GM23338 (cell line): ENCODE data around the gene NME3. TPM values are rescaled to one million over a fixed set of nuclear protein-coding genes. Genes with fewer than 3 reads are reported as not detected.

Experiments used
- ATAC-seq: fragments of 200-7000 bp; cut with Tn5 transposase; 3 replicates; pipeline ENCODE4 v1.9.1; 2020
- DNase-seq: peaks from one replicate; pipeline ENCODE4 v3.0.0-alpha.2; 2015; ENCODE audit warnings: low spot score
- H2AFZ ChIP-seq: fragments of 200-600 bp; sonication (generic); 2 replicates; pipeline ENCODE4 v1.8.0; 2016; ENCODE audit warnings: antibody characterized with exemption, mild to moderate bottlenecking, moderate library complexity
- H3F3A ChIP-seq: fragments of 200-600 bp; sonication (generic); replicated peaks from 2 replicates; pipeline ENCODE4 v1.8.0; 2017; ENCODE audit warnings: antibody characterized with exemption, mixed run types, low read depth
- H3K27ac ChIP-seq: fragments of 200-600 bp; sonication (generic); 2 replicates; pipeline ENCODE4 v1.6.1; 2016; ENCODE audit warnings: low read depth
- H3K27me3 ChIP-seq: fragments of 200-600 bp; sonication (generic); 2 replicates; pipeline ENCODE4 v1.8.0; 2016; ENCODE audit warnings: mild to moderate bottlenecking, mixed run types, moderate library complexity; ENCODE audit not compliant: insufficient read depth
- H3K36me3 ChIP-seq: fragments of 200-600 bp; sonication (generic); 2 replicates; pipeline ENCODE4 v1.8.0; 2016; ENCODE audit warnings: mild to moderate bottlenecking; ENCODE audit not compliant: insufficient read depth
- H3K4me1 ChIP-seq: fragments of 200-600 bp; sonication (generic); 2 replicates; pipeline ENCODE4 v1.8.0; 2016; ENCODE audit warnings: mild to moderate bottlenecking, moderate library complexity; ENCODE audit not compliant: insufficient read depth
- H3K4me2 ChIP-seq: fragments of 200-600 bp; sonication (generic); 2 replicates; pipeline ENCODE4 v1.7.1; 2017; ENCODE audit warnings: mixed run types
- H3K4me3 ChIP-seq: fragments of 200-600 bp; sonication (generic); 2 replicates; pipeline ENCODE4 v1.6.1; 2016; ENCODE audit warnings: mixed run types
- H3K79me2 ChIP-seq: fragments of 200-600 bp; sonication (generic); replicated peaks from 2 replicates; pipeline ENCODE4 v1.8.0; 2017; ENCODE audit warnings: mild to moderate bottlenecking; ENCODE audit not compliant: insufficient read depth
- H3K9me2 ChIP-seq: fragments of 200-600 bp; sonication (generic); 2 replicates; pipeline ENCODE4 v1.8.0; 2017; ENCODE audit not compliant: insufficient read depth
- H4K20me1 ChIP-seq: fragments of 200-600 bp; sonication (generic); replicated peaks from 2 replicates; pipeline ENCODE4 v1.8.0; 2017; ENCODE audit warnings: mild to moderate bottlenecking; ENCODE audit not compliant: insufficient read depth
- H3K27ac Mint-ChIP-seq: 2 replicates; pipeline ENCODE4 v1.8.0; 2020; ENCODE audit warnings: inconsistent platforms, mild to moderate bottlenecking, moderate library complexity, mixed read lengths
- H3K27me3 Mint-ChIP-seq: 3 replicates; pipeline ENCODE4 v1.8.0; 2022; ENCODE audit warnings: low read depth, mild to moderate bottlenecking, moderate library complexity, mixed read lengths, inconsistent platforms; ENCODE audit not compliant: insufficient read depth, poor library complexity
- H3K36me3 Mint-ChIP-seq: 3 replicates; pipeline ENCODE4 v1.8.0; 2021; ENCODE audit warnings: low read depth, mild to moderate bottlenecking, inconsistent platforms, moderate library complexity, mixed read lengths
- H3K4me1 Mint-ChIP-seq: 3 replicates; pipeline ENCODE4 v1.8.0; 2020; ENCODE audit warnings: mild to moderate bottlenecking, inconsistent platforms, mixed read lengths
- H3K4me3 Mint-ChIP-seq: 3 replicates; pipeline ENCODE4 v1.8.0; 2021; ENCODE audit warnings: moderate library complexity, mild to moderate bottlenecking, inconsistent platforms, mixed read lengths
- H3K9me3 Mint-ChIP-seq: 3 replicates; pipeline ENCODE4 v1.8.0; 2020; ENCODE audit warnings: moderate library complexity, mild to moderate bottlenecking, inconsistent platforms, mixed read lengths
- CREB1 ChIP-seq: fragments of 250-450 bp; sonication (Bioruptor Pico); IDR thresholded peaks from 2 replicates; pipeline ENCODE4 v1.5.0; 2020; ENCODE audit warnings: low read depth, mild to moderate bottlenecking, moderate library complexity
- ETS1 ChIP-seq: IDR thresholded peaks from 2 replicates; pipeline ENCODE4 v1.6.1; 2016; ENCODE audit warnings: antibody characterized with exemption
- EZH2 ChIP-seq: fragments of 200-600 bp; sonication (generic); IDR thresholded peaks from one replicate; pipeline ENCODE4 v1.8.0; 2017; ENCODE audit warnings: antibody characterized with exemption, mild to moderate bottlenecking, low read depth; ENCODE audit not compliant: unreplicated experiment
- EZH2phosphoT487 ChIP-seq: fragments of 200-600 bp; sonication (generic); IDR thresholded peaks from one replicate; pipeline ENCODE4 v1.8.1; 2018; ENCODE audit warnings: antibody characterized with exemption; ENCODE audit not compliant: unreplicated experiment
- NANOG ChIP-seq: IDR thresholded peaks from 2 replicates; pipeline ENCODE4 v1.6.1; 2016; ENCODE audit warnings: antibody characterized with exemption, borderline replicate concordance
- STAT1 ChIP-seq: IDR thresholded peaks from one replicate; pipeline ENCODE4 v1.6.1; 2016; ENCODE audit warnings: antibody characterized with exemption; ENCODE audit not compliant: unreplicated experiment
- ZNF114 ChIP-seq: fragments of 250-450 bp; sonication (Bioruptor Pico); IDR thresholded peaks from 2 replicates; pipeline ENCODE4 v1.5.0; 2020; ENCODE audit warnings: mild to moderate bottlenecking, moderate library complexity
- ZNF331 ChIP-seq: fragments of 250-450 bp; sonication (Bioruptor Pico); IDR thresholded peaks from 2 replicates; pipeline ENCODE4 v1.5.0; 2020; ENCODE audit warnings: low read depth, mild to moderate bottlenecking, moderate library complexity
- ZNF462 ChIP-seq: fragments of 250-450 bp; sonication (Bioruptor Pico); IDR thresholded peaks from 2 replicates; pipeline ENCODE4 v1.5.0; 2020; ENCODE audit warnings: mild to moderate bottlenecking, moderate library complexity
- polyA plus RNA-seq: library from polyadenylated mRNA; unstranded; fragments of >200 nt; fragmentation: Nextera tagmentation; extraction: Ambion mirVana; gene quantifications from 2 replicates; pipeline ENCODE4 v1.2.1, GENCODE V29; 2016
- total RNA-seq: library from RNA; depleted of rRNA; stranded (reverse); fragments of >200 nt; shearing (Covaris generic); gene quantifications from 2 replicates; pipeline ENCODE4 v1.2.3, GENCODE V29; 2014
- TF ChIP-seq, protein P1 (sequence below): IDR thresholded peaks from one replicate; pipeline ENCODE4 v1.6.1; 2018; ENCODE audit warnings: antibody characterized with exemption; ENCODE audit not compliant: unreplicated experiment

The NME3 gene
- total and polyA plus RNA-seq, 2 experiments from 2014 or later = 95.3 to 130 TPM

DNA sequence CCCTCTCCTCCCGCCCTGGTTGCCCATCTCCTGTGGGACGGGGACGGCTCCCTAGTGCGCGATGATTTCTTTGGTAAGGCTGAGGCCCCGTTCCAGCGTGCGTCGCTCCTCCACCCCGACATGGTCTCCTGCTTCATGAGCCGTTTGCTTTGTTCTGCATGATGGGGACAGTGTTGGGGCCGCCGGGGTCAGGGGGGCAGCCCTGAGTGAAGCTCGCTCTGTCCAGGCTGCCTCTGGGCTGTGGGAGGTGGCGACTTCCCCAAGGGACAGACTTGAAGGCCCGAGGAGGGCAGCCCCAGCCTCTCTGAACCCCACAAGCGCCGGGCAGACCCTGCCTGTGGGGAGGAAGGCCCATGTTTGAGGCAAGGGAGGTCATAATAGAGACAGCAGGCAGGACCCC, 12.4 kb downstream of the NME3 start:
- H3K27me3 ChIP-seq = no peaks in the 10 kb centered on the region
- Mint-ChIP-seq H3K9me3 (no peaks in the 10 kb centered on the region; the same call in 2 of the 3 replicates), H3K4me3 (no peak overlapping the region), H3K27ac (no peak overlapping the region), H3K27me3 (peaks cover 10% of the 10 kb centered on the region), H3K36me3 (peaks cover 6% of the 10 kb centered on the region), H3K4me1 (no peaks in the 10 kb centered on the region)
- H2AFZ ChIP-seq = no peak overlapping the region
- H3K36me3 ChIP-seq = no peaks in the 10 kb centered on the region
- H3K4me2 ChIP-seq = no peak overlapping the region
- ATAC-seq (no peak), DNase-seq (no peak)
- H3F3A ChIP-seq = 0 out of 2 replicates have a peak, but pooled peaks cover 3% of the 10 kb centered on the region
- no peaks in the 10 kb centered on the region for H3K79me2 ChIP-seq
- H3K4me1 ChIP-seq = no peaks in the 10 kb centered on the region
- H4K20me1 ChIP-seq = no peaks in the 10 kb centered on the region
- H3K9me2 ChIP-seq = no peaks in the 10 kb centered on the region
- no peak overlapping the region for H3K27ac ChIP-seq
- H3K4me3 ChIP-seq = no peak overlapping the region
- TF ChIP-seq NANOG = no peak

- peaks cover 10% of the 10 kb centered on the region for H3K27me3 Mint-ChIP-seq
- peaks cover 7% of the 10 kb centered on the region for H3K36me3 Mint-ChIP-seq
- Histone ChIP-seq H3K4me2 (no peak overlapping the region), H3K27ac (no peak overlapping the region), H3F3A (no peaks in the 10 kb centered on the region), H2AFZ (no peak overlapping the region), H3K4me3 (no peak overlapping the region), H4K20me1 (no peaks in the 10 kb centered on the region), H3K4me1 (no peaks in the 10 kb centered on the region), H3K9me2 (no peaks in the 10 kb centered on the region), H3K79me2 (no peaks in the 10 kb centered on the region), H3K27me3 (no peaks in the 10 kb centered on the region), H3K36me3 (no peaks in the 10 kb centered on the region)
- no peak overlapping the region for H3K4me3 Mint-ChIP-seq
- no peaks in the 10 kb centered on the region; the same call in 2 of the 3 replicates for H3K9me3 Mint-ChIP-seq
- no peak for DNase-seq
- no peak for ATAC-seq
- no peaks in the 10 kb centered on the region for H3K4me1 Mint-ChIP-seq
- no peak overlapping the region for H3K27ac Mint-ChIP-seq
- no peak for TF ChIP-seq CREB1 (CRISPR knock-in tag)
- TF ChIP-seq, protein P1, sequence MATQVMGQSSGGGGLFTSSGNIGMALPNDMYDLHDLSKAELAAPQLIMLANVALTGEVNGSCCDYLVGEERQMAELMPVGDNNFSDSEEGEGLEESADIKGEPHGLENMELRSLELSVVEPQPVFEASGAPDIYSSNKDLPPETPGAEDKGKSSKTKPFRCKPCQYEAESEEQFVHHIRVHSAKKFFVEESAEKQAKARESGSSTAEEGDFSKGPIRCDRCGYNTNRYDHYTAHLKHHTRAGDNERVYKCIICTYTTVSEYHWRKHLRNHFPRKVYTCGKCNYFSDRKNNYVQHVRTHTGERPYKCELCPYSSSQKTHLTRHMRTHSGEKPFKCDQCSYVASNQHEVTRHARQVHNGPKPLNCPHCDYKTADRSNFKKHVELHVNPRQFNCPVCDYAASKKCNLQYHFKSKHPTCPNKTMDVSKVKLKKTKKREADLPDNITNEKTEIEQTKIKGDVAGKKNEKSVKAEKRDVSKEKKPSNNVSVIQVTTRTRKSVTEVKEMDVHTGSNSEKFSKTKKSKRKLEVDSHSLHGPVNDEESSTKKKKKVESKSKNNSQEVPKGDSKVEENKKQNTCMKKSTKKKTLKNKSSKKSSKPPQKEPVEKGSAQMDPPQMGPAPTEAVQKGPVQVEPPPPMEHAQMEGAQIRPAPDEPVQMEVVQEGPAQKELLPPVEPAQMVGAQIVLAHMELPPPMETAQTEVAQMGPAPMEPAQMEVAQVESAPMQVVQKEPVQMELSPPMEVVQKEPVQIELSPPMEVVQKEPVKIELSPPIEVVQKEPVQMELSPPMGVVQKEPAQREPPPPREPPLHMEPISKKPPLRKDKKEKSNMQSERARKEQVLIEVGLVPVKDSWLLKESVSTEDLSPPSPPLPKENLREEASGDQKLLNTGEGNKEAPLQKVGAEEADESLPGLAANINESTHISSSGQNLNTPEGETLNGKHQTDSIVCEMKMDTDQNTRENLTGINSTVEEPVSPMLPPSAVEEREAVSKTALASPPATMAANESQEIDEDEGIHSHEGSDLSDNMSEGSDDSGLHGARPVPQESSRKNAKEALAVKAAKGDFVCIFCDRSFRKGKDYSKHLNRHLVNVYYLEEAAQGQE = no peak
- no peak for TF ChIP-seq EZH2phosphoT487
- TF ChIP-seq NANOG = no peak
- no peak for TF ChIP-seq ZNF114 (CRISPR knock-in tag)
- no peak for TF ChIP-seq STAT1
- no peak for TF ChIP-seq ZNF331
- TF ChIP-seq ETS1 = no peak
- no peak for TF ChIP-seq ZNF462
- no peak for TF ChIP-seq EZH2
Measured at GRCh38 chr16:1757714-1758461, 13.5 kb downstream of the NME3 start.
